ENCODE measurements around the gene UGT1A6. TPM values are rescaled to one million over a fixed set of nuclear protein-coding genes. Genes with fewer than 3 reads are reported as not detected.
A peak's percentile ranks its signal among the peaks of the same experiment; 100 is the strongest.

Gene UGT1A6
- total RNA-seq, 2 experiments from 2014 or later: not detected

DNA sequence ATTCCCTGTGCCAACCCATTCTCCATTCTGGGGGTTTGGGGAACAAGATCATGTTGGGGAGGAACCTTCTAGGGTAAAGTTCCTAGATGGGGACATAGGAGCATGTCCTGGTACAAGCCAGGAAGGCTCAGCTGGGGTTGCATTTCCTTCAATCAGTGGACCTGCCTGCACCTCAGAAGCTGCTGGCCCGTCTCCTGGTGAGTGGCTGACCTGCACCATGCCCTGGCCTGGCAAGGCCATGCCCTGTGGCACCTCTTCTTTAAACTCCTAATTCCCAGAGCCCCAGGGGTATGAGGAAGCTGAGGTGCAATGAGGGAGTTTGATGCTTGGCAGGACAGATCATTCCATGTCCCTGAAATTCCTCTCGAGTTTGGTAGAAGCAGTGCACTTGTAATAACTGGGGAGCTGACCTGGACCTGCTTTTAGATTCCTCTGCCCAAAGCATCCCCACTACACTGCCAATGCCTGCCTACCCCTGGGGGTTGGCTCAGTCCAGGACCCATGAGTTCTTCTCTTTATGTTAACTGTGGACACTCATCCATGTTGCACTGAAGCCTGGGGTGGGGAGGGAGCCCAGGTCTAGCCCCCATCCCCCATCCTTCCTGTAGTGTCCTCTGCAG lies 110.7 kb downstream of the UGT1A6 start:
- Mint-ChIP-seq H3K36me3 (no peaks in the 10 kb centered on the region), H3K4me1 (ENCODE audit: low read depth) (no peaks in the 10 kb centered on the region), H3K9me3 (no peaks in the 10 kb centered on the region), H3K27me3 (peaks cover 2% of the 10 kb centered on the region), H3K4me3 (no peak overlapping the region), H3K27ac (no peak overlapping the region)
- ChIA-PET CTCF (no interaction called here), POLR2A (no interaction called here)
- peak; percentile 1 for DNase-seq
- intact Hi-C loops (cut with micrococcal nuclease): no loop called here

DNA sequence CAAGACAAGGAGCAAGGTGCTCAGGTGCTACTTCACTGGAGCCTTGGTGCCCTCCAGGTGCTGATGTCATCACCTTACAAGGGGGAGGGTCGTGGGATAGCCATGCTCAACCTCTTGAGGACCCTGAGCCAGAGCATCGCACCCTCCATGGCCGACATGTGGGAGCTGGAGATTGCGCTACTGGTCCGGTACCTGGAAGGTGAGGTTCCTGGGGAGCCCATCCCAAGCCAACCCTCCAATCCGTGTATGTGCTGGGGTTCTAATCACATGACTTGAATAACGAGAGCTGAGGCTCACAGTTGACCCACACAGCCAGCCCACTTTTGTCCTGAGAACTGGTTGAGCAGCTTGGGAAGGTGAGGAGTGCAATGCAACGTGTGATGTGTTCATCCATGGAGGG lies 111.3 kb downstream of the UGT1A6 start:
- H3K4me3 Mint-ChIP-seq: no peak overlapping the region
- intact Hi-C loops (cut with micrococcal nuclease): no loop called here
- peaks cover 2% of the 10 kb centered on the region for H3K27me3 Mint-ChIP-seq
- H3K36me3 Mint-ChIP-seq: no peaks in the 10 kb centered on the region
- H3K4me1 Mint-ChIP-seq (ENCODE audit: low read depth): no peaks in the 10 kb centered on the region
- H3K9me3 Mint-ChIP-seq: no peaks in the 10 kb centered on the region
- H3K27ac Mint-ChIP-seq: no peak overlapping the region
- POLR2A ChIA-PET: no interaction called here
- CTCF ChIA-PET: no interaction called here
- no peak for DNase-seq

DNA sequence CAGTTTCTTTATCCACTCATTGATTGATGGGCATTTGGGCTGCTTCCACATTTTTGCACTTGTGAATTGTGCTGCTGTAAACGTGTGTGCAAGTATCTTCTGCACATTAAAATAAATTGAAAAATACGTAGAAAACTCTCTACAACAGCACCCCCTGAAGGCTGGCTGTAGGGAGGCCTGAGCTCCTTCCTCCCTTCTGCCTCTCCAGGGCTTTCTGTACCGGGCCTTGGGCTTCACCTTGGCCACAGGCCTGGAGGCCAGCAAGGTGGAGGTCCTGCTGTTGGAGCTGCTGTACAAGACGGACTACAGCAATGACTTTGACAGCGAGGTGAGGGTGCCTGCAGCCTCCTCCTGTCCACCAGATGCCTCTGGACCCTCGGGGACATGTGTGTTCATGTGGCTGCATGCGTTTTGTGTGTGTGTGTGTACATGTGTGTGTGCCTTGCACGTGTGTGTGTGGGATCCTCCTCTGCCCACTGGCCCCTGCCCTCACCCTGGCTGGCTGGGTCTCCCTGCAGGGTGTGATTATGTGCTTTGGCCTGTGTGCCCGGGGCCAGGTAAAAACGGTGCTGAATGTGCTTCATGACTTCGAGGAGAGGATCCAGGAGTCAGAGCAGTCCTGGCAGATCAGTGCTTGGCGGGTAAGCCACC lies 114.7 kb downstream of the UGT1A6 start:
- POLR2A ChIA-PET: no interaction called here
- H3K9me3 Mint-ChIP-seq: no peaks in the 10 kb centered on the region
- no peaks in the 10 kb centered on the region for H3K36me3 Mint-ChIP-seq
- intact Hi-C loops (cut with micrococcal nuclease): no loop called here
- H3K27me3 Mint-ChIP-seq: peaks cover 8% of the 10 kb centered on the region
- no peak overlapping the region for H3K27ac Mint-ChIP-seq
- H3K4me1 Mint-ChIP-seq (ENCODE audit: low read depth): no peaks in the 10 kb centered on the region
- CTCF ChIA-PET: no interaction called here
- peak; percentile 4 for DNase-seq
- H3K4me3 Mint-ChIP-seq: no peak overlapping the region

DNA sequence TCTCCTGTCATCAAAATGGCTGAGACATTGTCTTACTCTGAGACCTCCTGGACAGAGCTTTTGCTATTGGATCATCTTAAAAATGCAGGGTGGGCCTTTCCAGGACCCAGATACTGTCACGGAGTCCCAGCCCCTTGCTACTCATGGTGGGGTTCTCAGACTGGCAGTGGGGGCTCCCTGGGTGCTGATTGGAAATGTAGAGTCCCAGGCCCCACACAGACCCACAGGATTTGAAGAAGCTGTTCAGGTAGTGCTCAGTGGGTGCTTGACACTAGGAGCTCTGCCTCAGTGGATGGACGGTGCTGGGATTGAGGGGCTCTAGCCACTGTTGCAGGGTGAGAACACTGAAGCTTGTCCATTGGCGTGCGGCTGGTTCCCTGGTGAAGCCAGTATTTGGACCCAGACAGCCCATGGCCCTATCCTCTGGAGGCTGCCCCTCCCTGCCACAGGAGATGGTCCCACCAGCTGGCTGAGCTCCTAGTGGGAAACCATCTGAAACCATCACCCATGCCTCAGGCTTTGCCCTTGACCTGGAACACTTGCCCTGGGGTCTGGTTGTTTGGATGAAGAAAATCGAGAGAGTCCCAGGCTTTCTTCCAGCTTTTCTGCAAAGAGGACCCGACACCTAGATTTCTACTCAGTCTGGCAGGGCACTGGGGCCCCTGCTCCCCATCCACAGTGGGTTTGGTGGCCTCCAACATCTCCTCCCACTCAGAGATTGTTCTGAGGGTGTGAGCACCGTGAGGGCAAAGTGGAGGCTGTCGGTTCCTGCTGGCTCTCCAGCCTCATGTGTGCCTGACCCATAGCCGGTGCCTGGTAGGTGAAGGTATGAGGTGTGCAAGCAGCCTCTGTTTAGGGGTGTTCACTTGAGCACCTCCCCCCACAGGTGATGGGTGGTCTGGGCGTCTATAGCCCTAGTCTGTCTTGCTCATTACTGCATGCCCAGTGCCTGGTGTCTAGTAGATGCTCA lies 115.6 kb downstream of the UGT1A6 start:
- H3K36me3 Mint-ChIP-seq: no peaks in the 10 kb centered on the region
- intact Hi-C loops (cut with micrococcal nuclease): no loop called here
- ChIA-PET CTCF (no interaction called here), POLR2A (no interaction called here)
- DNase-seq: peak; percentile 3
- H3K4me1 Mint-ChIP-seq (ENCODE audit: low read depth): no peaks in the 10 kb centered on the region
- no peak overlapping the region for H3K27ac Mint-ChIP-seq
- H3K9me3 Mint-ChIP-seq: no peaks in the 10 kb centered on the region
- peaks cover 8% of the 10 kb centered on the region for H3K27me3 Mint-ChIP-seq
- no peak overlapping the region for H3K4me3 Mint-ChIP-seq

DNA sequence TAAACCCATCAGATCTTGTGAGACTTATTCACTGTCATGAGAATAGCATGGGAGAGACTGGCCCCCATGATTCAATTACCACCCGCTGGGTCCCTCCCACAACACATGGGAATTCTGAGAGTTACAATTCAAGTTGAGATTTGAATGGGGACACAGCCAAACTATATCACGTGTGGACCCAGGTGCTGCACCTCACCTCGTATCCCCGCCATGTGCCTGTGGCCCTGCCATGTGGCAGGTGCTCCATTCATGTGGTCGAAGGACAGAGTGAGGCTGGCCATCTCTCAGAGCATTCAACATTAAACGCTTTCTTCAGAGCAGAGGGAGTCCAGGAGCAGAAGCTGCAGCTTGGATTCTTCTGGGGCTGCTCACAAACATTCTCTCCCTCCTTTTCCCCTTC lies 117.7 kb downstream of the UGT1A6 start:
- Mint-ChIP-seq H3K9me3 (no peaks in the 10 kb centered on the region), H3K4me3 (no peak overlapping the region), H3K36me3 (no peaks in the 10 kb centered on the region), H3K27me3 (peaks cover 6% of the 10 kb centered on the region), H3K27ac (no peak overlapping the region), H3K4me1 (ENCODE audit: low read depth) (no peaks in the 10 kb centered on the region)
- POLR2A ChIA-PET: no interaction called here
- CTCF ChIA-PET: no interaction called here
- intact Hi-C loops (cut with micrococcal nuclease): no loop called here
- peak; percentile 3 for DNase-seq

DNA sequence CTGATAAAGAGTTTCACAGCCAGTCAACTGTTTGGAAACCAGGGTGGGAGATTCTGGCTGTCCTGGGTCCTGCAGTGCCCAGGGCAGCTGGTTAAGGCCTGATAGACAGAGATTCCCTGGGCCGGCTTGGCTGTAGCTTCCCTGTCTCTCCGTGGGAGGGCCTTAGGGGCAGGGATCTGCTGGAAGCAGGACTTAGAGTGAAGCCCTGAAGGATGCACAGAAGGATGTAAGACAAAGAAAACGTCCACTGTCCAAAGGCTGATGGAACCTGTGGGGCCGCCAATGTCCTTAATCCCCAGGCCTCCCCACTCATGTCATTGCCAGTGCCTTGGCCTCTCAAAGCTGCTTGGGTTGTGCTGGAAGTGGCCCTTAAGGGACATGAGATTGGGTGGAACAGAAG lies 118.4 kb downstream of the UGT1A6 start:
- no peaks in the 10 kb centered on the region for H3K9me3 Mint-ChIP-seq
- H3K27me3 Mint-ChIP-seq: peaks cover 6% of the 10 kb centered on the region

DNA sequence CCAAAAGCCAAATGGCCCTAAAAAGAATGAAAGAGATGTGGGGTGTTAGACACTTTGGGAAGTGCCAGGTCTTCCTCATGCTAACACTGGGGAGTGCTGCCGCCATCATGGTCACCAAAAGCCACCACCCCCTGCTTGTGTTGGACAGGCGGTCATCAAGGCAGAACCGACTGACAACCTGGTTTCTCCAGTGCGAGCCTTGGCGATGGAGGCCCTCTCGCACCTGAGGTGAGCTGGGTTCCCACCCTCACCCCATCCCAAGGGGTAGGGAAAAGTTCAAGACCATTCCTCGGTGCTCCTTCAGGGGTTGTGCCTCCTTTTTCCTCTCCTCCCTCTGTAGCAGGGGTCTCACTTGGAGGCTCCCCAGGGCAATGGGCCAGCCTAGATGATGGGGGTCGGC lies 119.0 kb downstream of the UGT1A6 start:
- ChIA-PET CTCF (no interaction called here), POLR2A (no interaction called here)
- H3K9me3 Mint-ChIP-seq: no peaks in the 10 kb centered on the region
- no peaks in the 10 kb centered on the region for H3K4me1 Mint-ChIP-seq (ENCODE audit: low read depth)
- DNase-seq: peak; percentile 1
- intact Hi-C loops (cut with micrococcal nuclease): no loop called here
- peaks cover 6% of the 10 kb centered on the region for H3K27me3 Mint-ChIP-seq
- H3K36me3 Mint-ChIP-seq: no peaks in the 10 kb centered on the region
- no peak overlapping the region for H3K27ac Mint-ChIP-seq
- no peak overlapping the region for H3K4me3 Mint-ChIP-seq

More for the DNA sequence above, 118.4 kb downstream of the UGT1A6 start:
- intact Hi-C loops (cut with micrococcal nuclease): no loop called here
- H3K4me1 Mint-ChIP-seq (ENCODE audit: low read depth): no peaks in the 10 kb centered on the region
- H3K27ac Mint-ChIP-seq: no peak overlapping the region
- ChIA-PET POLR2A (no interaction called here), CTCF (no interaction called here)
- peak; percentile 4 for DNase-seq
- H3K4me3 Mint-ChIP-seq: no peak overlapping the region
- H3K36me3 Mint-ChIP-seq: no peaks in the 10 kb centered on the region

DNA sequence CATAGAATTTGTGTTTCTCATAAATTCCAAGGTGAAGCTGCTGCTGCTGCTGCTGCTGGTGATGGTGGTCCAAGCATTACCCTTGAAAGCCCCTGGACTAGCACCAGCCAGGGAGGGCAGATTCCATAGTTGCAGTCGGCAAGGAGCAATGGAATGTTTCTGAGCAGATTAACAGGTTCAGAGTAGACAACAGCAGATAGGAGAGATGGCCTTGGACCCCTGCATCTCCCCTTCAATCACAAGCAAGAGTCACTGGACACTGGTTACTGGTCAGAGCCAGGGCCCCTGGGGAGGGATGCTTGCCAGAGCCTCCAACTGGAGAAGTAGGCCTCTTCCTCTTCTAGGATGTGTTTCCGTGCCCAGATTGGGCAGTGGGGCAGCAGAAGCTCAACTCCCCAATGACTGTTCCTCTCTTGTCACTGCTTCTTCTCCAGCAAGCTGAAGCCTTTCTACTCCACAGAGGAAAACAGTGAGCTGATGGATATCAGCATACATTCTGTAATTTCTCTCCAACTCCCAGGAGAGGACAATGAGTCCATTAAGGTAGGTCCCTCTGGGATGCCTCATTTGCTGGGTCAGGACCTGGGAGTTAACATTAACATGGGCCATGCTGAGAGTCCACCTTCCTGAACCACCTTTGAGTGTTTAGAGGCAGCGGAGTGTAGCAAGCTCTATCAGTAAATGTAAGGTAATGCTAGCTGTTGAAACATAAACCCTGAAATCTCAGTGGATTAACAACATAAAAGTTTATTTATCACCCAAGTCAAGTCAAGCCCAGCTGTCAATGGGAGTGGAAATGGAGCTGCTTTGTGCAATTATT lies 120.8 kb downstream of the UGT1A6 start:
- H3K27me3 Mint-ChIP-seq: peaks cover 7% of the 10 kb centered on the region
- H3K4me1 Mint-ChIP-seq (ENCODE audit: low read depth): no peaks in the 10 kb centered on the region
- H3K27ac Mint-ChIP-seq: no peak overlapping the region
- H3K4me3 Mint-ChIP-seq: no peak overlapping the region
- no peaks in the 10 kb centered on the region for H3K36me3 Mint-ChIP-seq
- POLR2A ChIA-PET: no interaction called here
- no peak for DNase-seq
- no peaks in the 10 kb centered on the region for H3K9me3 Mint-ChIP-seq
- intact Hi-C loops (cut with micrococcal nuclease): no loop called here
- CTCF ChIA-PET: no interaction called here

DNA sequence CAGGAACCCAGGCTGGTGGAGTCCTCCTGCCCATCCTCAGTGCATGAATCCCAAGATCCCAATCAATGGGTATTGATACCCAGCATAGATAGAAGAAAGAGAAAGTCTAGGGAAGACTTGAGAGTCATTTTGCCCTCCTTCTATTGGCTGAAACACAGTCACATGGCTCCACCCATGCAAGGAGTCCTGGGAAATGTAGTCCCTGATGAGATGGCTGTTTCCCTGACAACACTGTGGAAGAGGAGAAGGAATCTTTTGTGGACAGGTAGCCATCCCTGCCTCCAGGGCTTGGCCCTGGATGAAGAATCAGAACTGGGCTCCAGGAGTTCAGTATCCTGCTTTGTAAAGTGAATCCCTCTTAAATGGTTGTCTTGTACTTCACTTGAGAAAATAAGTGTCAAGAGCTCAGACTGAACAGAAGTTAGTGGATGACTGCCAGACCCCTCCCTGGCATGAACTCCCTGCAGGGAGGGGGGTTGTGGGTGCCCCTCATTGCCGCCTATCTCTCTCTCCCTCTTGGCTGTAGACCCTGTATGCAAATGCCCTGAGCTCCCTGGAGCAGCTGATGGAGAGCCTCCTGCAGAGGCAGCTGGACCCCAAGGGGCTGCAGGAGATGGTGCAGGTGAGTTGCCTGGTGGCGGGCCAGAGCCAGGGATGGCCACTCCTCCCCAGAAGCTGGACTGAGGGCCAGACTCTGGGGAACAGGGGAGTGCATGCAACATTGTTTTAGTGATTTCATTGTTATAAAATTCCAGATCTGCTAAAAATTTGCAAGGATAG lies 121.6 kb downstream of the UGT1A6 start:
- ChIA-PET POLR2A (no interaction called here), CTCF (no interaction called here)
- Mint-ChIP-seq H3K4me3 (no peak overlapping the region), H3K27me3 (peaks cover 7% of the 10 kb centered on the region), H3K4me1 (ENCODE audit: low read depth) (no peaks in the 10 kb centered on the region), H3K36me3 (no peaks in the 10 kb centered on the region), H3K9me3 (no peaks in the 10 kb centered on the region), H3K27ac (no peak overlapping the region)
- DNase-seq: no peak
- intact Hi-C loops (cut with micrococcal nuclease): no loop called here

DNA sequence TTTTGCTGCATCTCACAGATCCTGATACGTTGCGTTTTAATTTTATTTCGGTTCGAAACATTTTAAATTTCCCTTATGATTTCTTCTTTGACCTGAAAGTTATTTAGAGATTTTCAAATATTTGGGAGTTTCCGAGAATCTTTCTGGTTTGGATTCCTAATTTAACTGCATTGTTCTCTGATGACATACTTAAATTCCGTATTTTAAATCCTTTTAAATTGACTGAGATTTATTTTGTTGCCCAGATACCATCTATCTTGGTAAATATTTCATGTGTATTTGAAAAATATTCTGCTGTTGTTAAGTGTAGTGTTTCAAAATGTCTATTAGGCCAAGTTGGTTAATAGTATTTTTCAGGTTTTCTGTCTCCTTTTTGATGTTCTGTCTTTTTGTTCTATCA lies 123.2 kb downstream of the UGT1A6 start:
- POLR2A ChIA-PET: no interaction called here
- Mint-ChIP-seq H3K4me3 (no peak overlapping the region), H3K27me3 (peaks cover 4% of the 10 kb centered on the region), H3K9me3 (no peaks in the 10 kb centered on the region), H3K36me3 (no peaks in the 10 kb centered on the region), H3K27ac (no peak overlapping the region), H3K4me1 (ENCODE audit: low read depth) (no peaks in the 10 kb centered on the region)
- CTCF ChIA-PET: no interaction called here
- no peak for DNase-seq
- intact Hi-C loops (cut with micrococcal nuclease): no loop called here

DNA sequence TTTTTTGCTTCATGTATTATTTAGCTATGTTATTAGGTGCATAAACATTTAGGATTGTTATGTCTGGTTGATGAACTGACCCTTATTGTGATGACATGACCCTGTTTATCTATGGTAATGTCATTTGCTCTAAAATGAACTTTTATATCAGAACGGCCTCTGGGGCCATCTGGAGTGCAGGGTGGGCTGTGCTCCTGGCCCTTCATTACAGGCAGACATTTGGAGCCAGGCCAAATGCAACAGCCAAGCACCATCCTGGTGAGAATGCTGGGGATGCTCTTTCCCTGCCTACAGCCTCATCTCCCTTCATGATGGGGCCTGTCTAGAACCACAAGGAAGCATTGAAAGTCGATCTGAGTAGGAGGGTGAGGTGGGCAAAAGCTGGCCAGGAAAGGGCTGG lies 123.6 kb downstream of the UGT1A6 start:
- Mint-ChIP-seq H3K36me3 (no peaks in the 10 kb centered on the region), H3K9me3 (no peaks in the 10 kb centered on the region), H3K4me1 (ENCODE audit: low read depth) (no peaks in the 10 kb centered on the region), H3K27ac (no peak overlapping the region), H3K27me3 (peaks cover 3% of the 10 kb centered on the region), H3K4me3 (no peak overlapping the region)
- intact Hi-C loops (cut with micrococcal nuclease): no loop called here
- CTCF ChIA-PET: no interaction called here
- POLR2A ChIA-PET: no interaction called here
- no peak for DNase-seq

DNA sequence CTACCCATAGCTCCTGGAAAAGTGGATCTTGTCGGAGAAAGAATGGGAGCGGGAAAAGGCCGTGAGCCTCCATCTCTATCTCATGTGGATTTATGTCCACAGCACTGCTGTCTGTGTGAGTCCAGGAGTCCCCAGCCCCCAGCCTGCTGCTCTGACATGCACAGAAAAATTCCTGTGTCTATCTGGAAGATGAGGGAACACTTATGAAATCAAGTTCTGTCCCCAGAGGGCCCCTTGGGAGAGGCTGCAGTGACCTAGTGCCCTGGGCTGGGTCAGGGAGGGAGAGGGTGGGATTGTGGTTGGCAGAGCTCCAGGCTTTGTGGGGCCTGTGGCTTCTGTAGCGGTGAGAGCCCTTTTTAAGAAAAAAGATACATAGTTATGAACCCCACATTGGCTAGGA lies 124.1 kb downstream of the UGT1A6 start:
- CTCF ChIA-PET: no interaction called here
- Mint-ChIP-seq H3K27ac (no peak overlapping the region), H3K4me1 (ENCODE audit: low read depth) (no peaks in the 10 kb centered on the region), H3K4me3 (no peak overlapping the region), H3K36me3 (no peaks in the 10 kb centered on the region), H3K9me3 (no peaks in the 10 kb centered on the region), H3K27me3 (peaks cover 3% of the 10 kb centered on the region)
- intact Hi-C loops (cut with micrococcal nuclease): no loop called here
- POLR2A ChIA-PET: no interaction called here
- no peak for DNase-seq

Measured in activated CD4-positive, alpha-beta memory T cell treated with anti-CD3 and anti-CD28 coated beads for 36 hours (primary cell).